GM10847 (cell line): ENCODE results near the gene CFAP299.

Experiments used
- POLR2A ChIP-seq: IDR thresholded peaks from 2 replicates; pipeline ENCODE4 v1.6.1; 2011; ENCODE audit not compliant: insufficient read length; ENCODE audit errors: extremely low read depth

Gene CFAP299

GRCh38 chr4:80909938-80910337 is 574.4 kb downstream of the CFAP299 start:
- no peak for TF ChIP-seq POLR2A

GRCh38 chr4:80911458-80911857 is 575.9 kb downstream of the CFAP299 start:
- no peak for TF ChIP-seq POLR2A

- no peak for TF ChIP-seq POLR2A
Measured at GRCh38 chr4:80912350-80912749, 576.8 kb downstream of the CFAP299 start.

- TF ChIP-seq POLR2A, result no peak
Measured at GRCh38 chr4:80913381-80913780, 577.9 kb downstream of the CFAP299 start.

- TF ChIP-seq POLR2A, result no peak
Measured at GRCh38 chr4:80916770-80917169, 581.2 kb downstream of the CFAP299 start.

- no peak for TF ChIP-seq POLR2A
Measured at GRCh38 chr4:80918004-80918403, 582.5 kb downstream of the CFAP299 start.

GRCh38 chr4:80921441-80921840 is 585.9 kb downstream of the CFAP299 start:
- TF ChIP-seq POLR2A, result no peak

GRCh38 chr4:80922941-80923340 is 587.4 kb downstream of the CFAP299 start:
- TF ChIP-seq POLR2A, result no peak

- no peak for TF ChIP-seq POLR2A
Measured at GRCh38 chr4:80925293-80925692, 589.8 kb downstream of the CFAP299 start.

GRCh38 chr4:80926446-80926845 is 590.9 kb downstream of the CFAP299 start:
- TF ChIP-seq POLR2A, result no peak

- TF ChIP-seq POLR2A, result no peak
Measured at GRCh38 chr4:80926891-80927290, 591.4 kb downstream of the CFAP299 start.

- no peak for TF ChIP-seq POLR2A
Measured at GRCh38 chr4:80927420-80927819, 591.9 kb downstream of the CFAP299 start.

GRCh38 chr4:80931631-80932081 is 596.1 kb downstream of the CFAP299 start:
- no peak for TF ChIP-seq POLR2A

- TF ChIP-seq POLR2A, result no peak
Measured at GRCh38 chr4:80948141-80948540, 612.6 kb downstream of the CFAP299 start.

GRCh38 chr4:80948995-80949394 is 613.5 kb downstream of the CFAP299 start:
- no peak for TF ChIP-seq POLR2A

GRCh38 chr4:80956421-80956820 is 620.9 kb downstream of the CFAP299 start:
- no peak for TF ChIP-seq POLR2A

GRCh38 chr4:80963051-80963450 is 627.5 kb downstream of the CFAP299 start:
- TF ChIP-seq POLR2A, result no peak

- no peak for TF ChIP-seq POLR2A
Measured at GRCh38 chr4:80967346-80967745, 631.8 kb downstream of the CFAP299 start.

GRCh38 chr4:80980239-80980638 is 644.7 kb downstream of the CFAP299 start:
- no peak for TF ChIP-seq POLR2A

GRCh38 chr4:80986011-80986410 is 650.5 kb downstream of the CFAP299 start:
- no peak for TF ChIP-seq POLR2A
